Lung (tissue), 12 donors: Measurements from ENCODE around the gene EPN2. TPM values are rescaled to one million over a fixed set of nuclear protein-coding genes. Genes with fewer than 3 reads are reported as not detected.

ENCODE experiments used
- ATAC-seq: fragments of 200-7000 bp; cut with Tn5 transposase; one replicate; pipeline ENCODE4 v1.9.1; 2020; ENCODE audit warnings: moderate number of reproducible peaks; ENCODE audit not compliant: insufficient read depth, low FRiP score
- DNase-seq, 3 donors: peaks; one replicate each; pipeline ENCODE4 v3.0.0-alpha.2; 2013 to 2017
- H3K27ac ChIP-seq, 2 donors: one replicate each; pipeline ENCODE4 v1.5.1; 2013; ENCODE audit warnings: mild to moderate bottlenecking in 2 of 2, moderate library complexity in 2 of 2, control low read depth in 1 of 2, inconsistent platforms in 1 of 2, low read depth in 1 of 2, low read length in 1 of 2
- H3K27me3 ChIP-seq, 3 donors: one replicate each; pipeline ENCODE4 v1.5.1; 2013; ENCODE audit warnings: low read length in 2 of 3; ENCODE audit not compliant: control insufficient read depth in 3 of 3, insufficient read depth in 3 of 3
- H3K36me3 ChIP-seq, 4 donors: one replicate each; pipeline ENCODE4 v1.5.1; 2013; ENCODE audit warnings: low read length in 4 of 4, mild to moderate bottlenecking in 1 of 4, moderate library complexity in 1 of 4; ENCODE audit not compliant: control insufficient read depth in 4 of 4, insufficient read depth in 4 of 4
- H3K4me1 ChIP-seq, 5 donors: one replicate each; pipeline ENCODE4 v1.5.1; 2013; ENCODE audit warnings: low read length in 5 of 5, mild to moderate bottlenecking in 2 of 5, moderate library complexity in 1 of 5; ENCODE audit not compliant: control insufficient read depth in 5 of 5, insufficient read depth in 5 of 5
- H3K4me3 ChIP-seq: one replicate; pipeline ENCODE4 v1.5.1; 2013; ENCODE audit warnings: mild to moderate bottlenecking, control low read depth, moderate library complexity
- H3K9ac ChIP-seq, 2 donors: one replicate each; pipeline ENCODE4 v1.5.1; 2013; ENCODE audit warnings: low read length in 2 of 2, control low read depth in 1 of 2; ENCODE audit not compliant: insufficient read depth in 1 of 2
- H3K9me3 ChIP-seq, 4 donors: one replicate each; pipeline ENCODE4 v1.5.1; 2013; ENCODE audit warnings: low read length in 3 of 4, mild to moderate bottlenecking in 1 of 4, moderate library complexity in 1 of 4; ENCODE audit not compliant: control insufficient read depth in 4 of 4, insufficient read depth in 3 of 4
- WGBS, 2 donors: extraction: QIAGEN DNeasy Blood & Tissue Kit; methylation state at CpG; one replicate each; pipeline ENCODE4 v1.1.7; 2013; 5-methylcytosine and 5-hydroxymethylcytosine counted together
- polyA plus RNA-seq, 2 donors: library from polyadenylated mRNA; stranded (reverse); fragments of 200-250 nt; gene quantifications; one replicate each; pipeline ENCODE4 v1.2.1, GENCODE V29; 2013
- total RNA-seq, 2 donors: library from RNA; depleted of rRNA in 1 of 2; stranded (reverse); fragments of >200 nt in 1 of 2; gene quantifications; one replicate each; pipeline ENCODE4 v1.2.1, GENCODE V29; 2014 to 2021
- TF ChIP-seq, protein P1 (sequence below): IDR thresholded peaks from 2 replicates; pipeline ENCODE4 v1.5.1; 2012; ENCODE audit warnings: mild to moderate bottlenecking; ENCODE audit errors: control extremely low read depth, extremely low read depth
- donor health status: control.
- donor health status: control.
- donor health status: Bipolar disorder and iron deficiency.
- donor health status: healthy.
- donor health status: DM: yes; HTN: yes; CAD: no.

Gene EPN2
- total and polyA plus RNA-seq, 4 donors = 16.7 to 73.7 (median 37.4) TPM

DNA sequence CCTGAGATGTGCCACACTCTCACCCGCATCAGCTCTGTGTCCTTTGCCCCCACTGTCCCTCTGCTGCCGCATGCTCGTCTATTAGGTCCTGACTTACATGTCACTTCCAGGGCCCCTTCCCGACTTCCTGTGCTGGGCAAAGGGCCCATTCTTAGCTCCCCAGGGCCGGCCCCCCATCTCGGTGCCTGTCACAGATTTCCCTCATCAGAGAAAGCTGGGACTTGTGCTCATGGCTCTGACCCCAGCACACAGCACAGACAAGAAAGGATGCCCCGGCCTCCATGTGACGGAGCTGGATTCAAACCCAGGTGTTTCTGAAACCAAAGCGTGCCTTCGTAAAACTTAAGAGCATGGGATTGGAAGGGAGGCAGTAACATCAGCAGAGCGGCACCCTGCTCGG, 135.3 kb downstream of the EPN2 start:
- no peak for DNase-seq
- H3K27me3 ChIP-seq = no peaks in the 10 kb centered on the region

DNA sequence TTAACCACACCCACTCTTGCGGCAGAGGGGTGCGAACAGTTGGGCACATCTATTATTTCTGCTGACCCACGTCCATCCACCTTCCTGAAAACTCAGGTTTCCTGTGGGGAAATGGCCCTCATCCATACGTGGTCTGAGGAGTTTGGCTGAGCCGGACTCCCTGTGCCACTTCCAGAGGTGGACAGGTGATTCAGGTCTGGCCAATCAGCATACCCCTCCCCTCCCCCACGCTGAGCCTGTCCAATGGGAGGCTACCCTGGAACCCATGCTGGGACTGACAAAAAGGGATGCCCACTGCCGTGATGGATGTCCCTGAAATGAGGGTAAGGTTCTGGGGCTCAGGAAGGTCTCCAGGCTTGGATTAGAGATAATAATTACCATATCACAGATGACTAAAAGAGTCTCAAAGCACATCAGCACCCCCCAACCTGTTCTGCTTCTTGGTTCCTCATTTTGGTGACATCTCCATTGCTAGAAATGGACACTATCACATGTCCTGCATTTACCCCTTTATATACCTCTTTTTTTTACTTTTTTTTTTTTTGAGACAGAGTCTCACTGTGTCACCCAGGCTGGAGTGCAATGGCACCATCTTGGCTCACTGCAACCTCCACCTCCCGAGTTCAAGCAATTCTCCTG, 135.8 kb downstream of the EPN2 start:
- DNase-seq (no peak), ATAC-seq (no peak)
- TF ChIP-seq, protein P1, sequence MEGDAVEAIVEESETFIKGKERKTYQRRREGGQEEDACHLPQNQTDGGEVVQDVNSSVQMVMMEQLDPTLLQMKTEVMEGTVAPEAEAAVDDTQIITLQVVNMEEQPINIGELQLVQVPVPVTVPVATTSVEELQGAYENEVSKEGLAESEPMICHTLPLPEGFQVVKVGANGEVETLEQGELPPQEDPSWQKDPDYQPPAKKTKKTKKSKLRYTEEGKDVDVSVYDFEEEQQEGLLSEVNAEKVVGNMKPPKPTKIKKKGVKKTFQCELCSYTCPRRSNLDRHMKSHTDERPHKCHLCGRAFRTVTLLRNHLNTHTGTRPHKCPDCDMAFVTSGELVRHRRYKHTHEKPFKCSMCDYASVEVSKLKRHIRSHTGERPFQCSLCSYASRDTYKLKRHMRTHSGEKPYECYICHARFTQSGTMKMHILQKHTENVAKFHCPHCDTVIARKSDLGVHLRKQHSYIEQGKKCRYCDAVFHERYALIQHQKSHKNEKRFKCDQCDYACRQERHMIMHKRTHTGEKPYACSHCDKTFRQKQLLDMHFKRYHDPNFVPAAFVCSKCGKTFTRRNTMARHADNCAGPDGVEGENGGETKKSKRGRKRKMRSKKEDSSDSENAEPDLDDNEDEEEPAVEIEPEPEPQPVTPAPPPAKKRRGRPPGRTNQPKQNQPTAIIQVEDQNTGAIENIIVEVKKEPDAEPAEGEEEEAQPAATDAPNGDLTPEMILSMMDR = no peak
- H3K4me3 ChIP-seq = no peak overlapping the region
- H3K4me1 ChIP-seq = peaks cover 0 to 23% (median 17%) of the 10 kb centered on the region in 5 donors
- H3K27ac ChIP-seq = no peak overlapping the region
- H3K27me3 ChIP-seq = no peaks in the 10 kb centered on the region
- H3K36me3 ChIP-seq = no peaks in the 10 kb centered on the region
- H3K9me3 ChIP-seq = no peaks in the 10 kb centered on the region
- WGBS, 2 donors = 75 to 89% methylated on average over 8 of the region's 8 CpGs
- no peak overlapping the region for H3K9ac ChIP-seq

More for the DNA sequence above, 135.3 kb downstream of the EPN2 start:
- 71 to 79% methylated on average over 12 of the region's 12 CpGs for WGBS, 2 donors
- TF ChIP-seq, protein P1 = no peak
- no peak for ATAC-seq
- Histone ChIP-seq H3K27ac (no peak overlapping the region), H3K4me3 (no peak overlapping the region), H3K4me1 (peaks cover 0 to 23% (median 17%) of the 10 kb centered on the region in 5 donors), H3K36me3 (no peaks in the 10 kb centered on the region), H3K9ac (no peak overlapping the region), H3K9me3 (no peaks in the 10 kb centered on the region)

DNA sequence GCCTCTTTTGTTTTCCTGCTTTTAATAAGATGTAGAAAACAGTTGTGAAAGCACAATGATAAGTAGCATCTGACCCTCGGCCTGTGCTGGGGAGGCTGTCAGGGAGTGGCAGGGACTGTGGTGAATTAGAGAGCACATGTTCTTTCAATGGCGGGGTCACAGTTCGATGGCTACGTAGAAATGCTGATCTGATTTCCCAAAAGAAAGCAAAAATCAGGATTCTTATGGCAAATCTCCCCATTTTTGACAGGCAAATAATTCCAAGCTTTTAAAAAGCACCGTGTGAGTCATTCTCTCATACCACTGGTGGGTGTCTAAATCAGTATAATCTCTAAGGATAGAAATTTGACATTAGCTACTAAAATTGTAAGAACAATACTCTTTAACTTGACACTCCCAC, 137.0 kb downstream of the EPN2 start:
- no peak for ATAC-seq
- H3K27ac ChIP-seq = no peak overlapping the region

More for the DNA sequence above, 137.0 kb downstream of the EPN2 start:
- Histone ChIP-seq H3K27me3 (no peaks in the 10 kb centered on the region), H3K4me3 (no peak overlapping the region), H3K9ac (peak overlapping the region in 1 of 2 donors; percentile 32), H3K9me3 (no peaks in the 10 kb centered on the region), H3K4me1 (peaks cover 0 to 25% (median 19%) of the 10 kb centered on the region in 5 donors), H3K36me3 (peaks cover 0 to 5% (median under 1%) of the 10 kb centered on the region in 4 donors)
- TF ChIP-seq, protein P1 = no peak
- WGBS, 2 donors = 92 to 98% methylated on average over 5 of the region's 5 CpGs
- DNase-seq = no peak
